AG04450 (cell line): ENCODE measurements around the gene TTBK1. TPM values are rescaled to one million over a fixed set of nuclear protein-coding genes. Genes with fewer than 3 reads are reported as not detected.
"Not testable (repeated sequence)": the region's sequence is repeated elsewhere in the genome, so short reads cannot be mapped to it uniquely, and the experiment has no call there.

Experiments used
- CTCF ChIA-PET: fragments of 300-600, 350-600 bp; formaldehyde crosslinking; extraction: SDS; loops from one replicate; lab custom pipeline; 2022; ENCODE audit warnings: antibody characterized with exemption, inconsistent platforms; lab: Charles Lee
- POLR2A ChIA-PET: fragments of 350-600 bp; formaldehyde crosslinking; extraction: SDS; loops from one replicate; lab custom pipeline; 2021; ENCODE audit warnings: antibody characterized with exemption, inconsistent platforms; lab: Yijun Ruan, JAX
- DNase-seq: peaks from one replicate; pipeline ENCODE4 v3.0.0-alpha.2; 2011; ENCODE audit warnings: low read depth, low spot score
- H3K27ac ChIP-seq: one replicate; pipeline ENCODE4 v1.5.1; 2012; ENCODE audit warnings: low read depth, low read length, control low read depth
- H3K27me3 ChIP-seq: one replicate; pipeline ENCODE4 v1.6.0; 2012; ENCODE audit warnings: low read length; ENCODE audit not compliant: control insufficient read depth, insufficient read depth
- H3K4me3 ChIP-seq: 2 replicates; pipeline ENCODE4 v1.5.1; 2011; ENCODE audit warnings: mild to moderate bottlenecking, low read depth, low read length, control low read depth
- H3K9me3 ChIP-seq: 2 replicates; pipeline ENCODE4 v1.5.1; 2012; ENCODE audit warnings: low read length; ENCODE audit not compliant: control insufficient read depth, insufficient read depth
- CTCF ChIP-seq: IDR thresholded peaks from 2 replicates; pipeline ENCODE4 v1.5.1; 2011; ENCODE audit warnings: low read depth, low read length, control low read depth, inconsistent platforms
- polyA plus RNA-seq: library from polyadenylated mRNA; depleted of rRNA; stranded (reverse); fragments of >200 nt; gene quantifications from 2 replicates; pipeline ENCODE4 v1.2.3, GENCODE V29; 2011

The TTBK1 gene
- polyA plus RNA-seq, 1 experiment, result not detected

GRCh38 chr6:43302126-43302525, 58.8 kb downstream of the TTBK1 start:
- no peak overlapping the region for H3K27ac ChIP-seq
- DNase-seq, result no peak
- H3K9me3 ChIP-seq, result no peaks in the 10 kb centered on the region; the same call in 1 of the 2 replicates
- ChIA-PET POLR2A (no interaction called here), CTCF (no interaction called here)
- TF ChIP-seq CTCF, result no peak
- peaks cover 49% of the 10 kb centered on the region for H3K27me3 ChIP-seq
- no peak overlapping the region for H3K4me3 ChIP-seq

- DNase-seq, POLR2A ChIA-PET, CTCF ChIA-PET, H3K27ac ChIP-seq, H3K4me3 ChIP-seq, H3K9me3 ChIP-seq: not testable (repeated sequence)
- peaks cover 48% of the 10 kb centered on the region for H3K27me3 ChIP-seq
Measured at GRCh38 chr6:43303006-43303405, 59.7 kb downstream of the TTBK1 start.

GRCh38 chr6:43303751-43304331, 60.6 kb downstream of the TTBK1 start:
- H3K27me3 ChIP-seq, result peaks cover 48% of the 10 kb centered on the region
- no peak for TF ChIP-seq CTCF
- H3K9me3 ChIP-seq, result no peaks in the 10 kb centered on the region; the same call in 1 of the 2 replicates
- ChIA-PET POLR2A (no interaction called here), CTCF (no interaction called here)
- no peak overlapping the region for H3K4me3 ChIP-seq
- no peak for DNase-seq
- H3K27ac ChIP-seq, result no peak overlapping the region

- peaks cover 48% of the 10 kb centered on the region for H3K27me3 ChIP-seq
- H3K4me3 ChIP-seq, result no peak overlapping the region
- CTCF ChIA-PET, result no interaction called here
- TF ChIP-seq CTCF, result no peak
- POLR2A ChIA-PET, result no interaction called here
- H3K27ac ChIP-seq, result no peak overlapping the region
- no peak for DNase-seq
- no peaks in the 10 kb centered on the region; the same call in 1 of the 2 replicates for H3K9me3 ChIP-seq
Measured at GRCh38 chr6:43304361-43304760, 61.1 kb downstream of the TTBK1 start.

GRCh38 chr6:43304882-43305281, 61.6 kb downstream of the TTBK1 start:
- ChIA-PET CTCF (no interaction called here), POLR2A (no interaction called here)
- TF ChIP-seq CTCF, result no peak
- no peaks in the 10 kb centered on the region; the same call in 1 of the 2 replicates for H3K9me3 ChIP-seq
- no peak overlapping the region for H3K4me3 ChIP-seq
- H3K27me3 ChIP-seq, result peaks cover 45% of the 10 kb centered on the region
- no peak overlapping the region for H3K27ac ChIP-seq
- DNase-seq, result no peak
